ENCODE measurements around the gene CHDH. TPM values are rescaled to one million over a fixed set of nuclear protein-coding genes. Genes with fewer than 3 reads are reported as not detected.

Gene CHDH
- total RNA-seq, 1 donor from 2014 or later, result under 0.01 TPM

- Histone ChIP-seq H3K36me3 (ENCODE audit: control insufficient read depth, insufficient read depth, low read length) (peaks cover 11% of the 10 kb centered on the region), H3K4me3 (ENCODE audit: low read depth, low read length) (peak overlapping the region; percentile 96), H3K27me3 (ENCODE audit: control insufficient read depth, insufficient read depth, low read length) (no peaks in the 10 kb centered on the region)
- TF ChIP-seq CTCF (IDR thresholded peaks at IDR 0.05; ENCODE audit: insufficient read depth, low read length, severe bottlenecking), result no peak
- DNase-seq (ENCODE audit: low read depth) (no peak), FAIRE-seq (no peak)
Observed at GRCh38 chr3:53880396-53881345, 34.5 kb upstream of the CHDH start.

- DNase-seq (ENCODE audit: low read depth), result no peak
- Histone ChIP-seq H3K4me3 (ENCODE audit: low read depth, low read length) (no peak overlapping the region), H3K36me3 (ENCODE audit: control insufficient read depth, insufficient read depth, low read length) (peaks cover 16% of the 10 kb centered on the region), H3K27me3 (ENCODE audit: control insufficient read depth, insufficient read depth, low read length) (no peaks in the 10 kb centered on the region)
- no peak for FAIRE-seq
- no peak for TF ChIP-seq CTCF (IDR thresholded peaks at IDR 0.05; ENCODE audit: insufficient read depth, low read length, severe bottlenecking)
Observed at GRCh38 chr3:53865732-53866499, 19.7 kb upstream of the CHDH start.

GRCh38 chr3:53863145-53863544, 16.9 kb upstream of the CHDH start:
- TF ChIP-seq CTCF (IDR thresholded peaks at IDR 0.05; ENCODE audit: insufficient read depth, low read length, severe bottlenecking), result no peak
- no peaks in the 10 kb centered on the region for H3K27me3 ChIP-seq (ENCODE audit: control insufficient read depth, insufficient read depth, low read length)
- DNase-seq (ENCODE audit: low read depth), result no peak
- H3K4me3 ChIP-seq (ENCODE audit: low read depth, low read length), result no peak overlapping the region
- no peak for FAIRE-seq
- peaks cover 6% of the 10 kb centered on the region for H3K36me3 ChIP-seq (ENCODE audit: control insufficient read depth, insufficient read depth, low read length)

GRCh38 chr3:53862241-53862640, 16.0 kb upstream of the CHDH start:
- FAIRE-seq, result peak; percentile 40
- no peak for DNase-seq (ENCODE audit: low read depth)

GRCh38 chr3:53860196-53860595, 14.0 kb upstream of the CHDH start:
- no peak for TF ChIP-seq CTCF (IDR thresholded peaks at IDR 0.05; ENCODE audit: insufficient read depth, low read length, severe bottlenecking)
- Histone ChIP-seq H3K27me3 (ENCODE audit: control insufficient read depth, insufficient read depth, low read length) (no peaks in the 10 kb centered on the region), H3K4me3 (ENCODE audit: low read depth, low read length) (no peak overlapping the region), H3K36me3 (ENCODE audit: control insufficient read depth, insufficient read depth, low read length) (peaks cover 3% of the 10 kb centered on the region)
- FAIRE-seq, result no peak
- DNase-seq (ENCODE audit: low read depth), result no peak

More at GRCh38 chr3:53862241-53862640, 16.0 kb upstream of the CHDH start:
- no peak for TF ChIP-seq CTCF (IDR thresholded peaks at IDR 0.05; ENCODE audit: insufficient read depth, low read length, severe bottlenecking)
- Histone ChIP-seq H3K36me3 (ENCODE audit: control insufficient read depth, insufficient read depth, low read length) (peaks cover 3% of the 10 kb centered on the region), H3K4me3 (ENCODE audit: low read depth, low read length) (no peak overlapping the region), H3K27me3 (ENCODE audit: control insufficient read depth, insufficient read depth, low read length) (no peaks in the 10 kb centered on the region)
